T-helper 17 cell (primary cell): ENCODE measurements around the gene CBX2. TPM values are rescaled to one million over a fixed set of nuclear protein-coding genes. Genes with fewer than 3 reads are reported as not detected.

Experiments
- ATAC-seq: fragments of 150-1000 bp; cut with Tn5 transposase; 2 replicates; pipeline ENCODE4 v1.10.0; 2021; ENCODE audit warnings: mild to moderate bottlenecking, moderate library complexity
- DNase-seq, 3 donors: peaks; one replicate each; pipeline versions ENCODE4 v3.0.0 to v3.0.0-alpha.2; 2020 to 2021
- H3K9me3 ChIP-seq: one replicate; pipeline ENCODE4 v1.7.0; 2013; ENCODE audit warnings: low read length, mild to moderate bottlenecking; ENCODE audit not compliant: control insufficient read depth, poor library complexity, severe bottlenecking
- H3K27ac Mint-ChIP-seq: one replicate; pipeline ENCODE4 v1.8.0; 2022; ENCODE audit warnings: mild to moderate bottlenecking, moderate library complexity, mixed read lengths
- H3K27me3 Mint-ChIP-seq: one replicate; pipeline ENCODE4 v1.8.0; 2022; ENCODE audit warnings: mixed read lengths
- H3K36me3 Mint-ChIP-seq: one replicate; pipeline ENCODE4 v1.8.0; 2022; ENCODE audit warnings: low read depth, mixed read lengths
- H3K4me1 Mint-ChIP-seq: one replicate; pipeline ENCODE4 v1.8.0; 2022; ENCODE audit warnings: mild to moderate bottlenecking, mixed read lengths
- H3K4me3 Mint-ChIP-seq: one replicate; pipeline ENCODE4 v1.8.0; 2022; ENCODE audit warnings: mild to moderate bottlenecking, moderate library complexity, mixed read lengths
- total RNA-seq, 4 donors: library from RNA in 2 of 4; stranded (reverse) in 2 of 4; gene quantifications; one replicate each; pipeline ENCODE4 v1.2.3 and lab custom pipeline; 2022 to 2026

CBX2 gene
- total RNA-seq, 2 donors from 2014 or later = 0.18 TPM; not detected in 1

GRCh38 chr17:79836510-79836971, 58.6 kb downstream of the CBX2 start:
- H3K4me3 Mint-ChIP-seq = peak overlapping the region; percentile 97
- DNase-seq = no peak
- no peak overlapping the region for H3K27ac Mint-ChIP-seq
- H3K36me3 Mint-ChIP-seq = peaks cover 10% of the 10 kb centered on the region
- H3K9me3 ChIP-seq = no peaks in the 10 kb centered on the region
- no peaks in the 10 kb centered on the region for H3K27me3 Mint-ChIP-seq
- ATAC-seq = no peak
- peaks cover 19% of the 10 kb centered on the region for H3K4me1 Mint-ChIP-seq

GRCh38 chr17:79836972-79837887, 59.3 kb downstream of the CBX2 start:
- no peaks in the 10 kb centered on the region for H3K9me3 ChIP-seq
- ATAC-seq (no peak), DNase-seq (no peak)
- H3K4me1 Mint-ChIP-seq = peaks cover 21% of the 10 kb centered on the region
- peaks cover 10% of the 10 kb centered on the region for H3K36me3 Mint-ChIP-seq
- H3K27ac Mint-ChIP-seq = peak overlapping the region; percentile 91
- H3K27me3 Mint-ChIP-seq = peaks cover 6% of the 10 kb centered on the region
- peak overlapping the region; percentile 97 for H3K4me3 Mint-ChIP-seq

Other genes starting within 250 kb of the CBX2 start
- under 1 TPM in 1 of 2 donors, not detected in 1; 0.12 TPM for gene RBFOX3, start 167.1 kb upstream of the CBX2 start, total RNA-seq
- gene ENPP7, start 47.2 kb upstream of the CBX2 start, total RNA-seq = not detected
- gene CBX8, start 18.9 kb downstream of the CBX2 start, total RNA-seq = 1 to 10 TPM; 2.5 to 3.6 TPM
- gene CBX4, start 61.3 kb downstream of the CBX2 start, total RNA-seq = 100 to 1,000 TPM; 103 to 110 TPM